Smooth muscle cell (in vitro differentiated cells): ENCODE results near the gene TMEM190. TPM values are rescaled to one million over a fixed set of nuclear protein-coding genes. Genes with fewer than 3 reads are reported as not detected.
A peak's percentile ranks its signal among the peaks of the same experiment; 100 is the strongest.

ENCODE experiments used
- DNase-seq: peaks from one replicate; lab custom pipeline; 2025; ENCODE audit not compliant: unreplicated experiment; lab: John Stamatoyannopoulos, UW
- H2AFZ ChIP-seq: fragments of 200-600 bp; sonication (generic); 2 replicates; pipeline ENCODE4 v1.6.0; 2016; ENCODE audit warnings: antibody characterized with exemption, low read depth, mild to moderate bottlenecking
- H3F3A ChIP-seq: fragments of 200-600 bp; sonication (generic); 2 replicates; pipeline ENCODE4 v1.6.0; 2017; ENCODE audit warnings: antibody characterized with exemption, low read depth
- H3K27ac ChIP-seq: fragments of 200-600 bp; sonication (generic); 2 replicates; pipeline ENCODE4 v1.5.1; 2016; ENCODE audit warnings: low read depth, mild to moderate bottlenecking
- H3K27me3 ChIP-seq: fragments of 200-600 bp; sonication (generic); 2 replicates; pipeline ENCODE4 v1.6.1; 2016; ENCODE audit warnings: low read depth, mild to moderate bottlenecking
- H3K36me3 ChIP-seq: fragments of 200-600 bp; sonication (generic); 2 replicates; pipeline ENCODE4 v1.5.1; 2016; ENCODE audit warnings: low read depth
- H3K4me1 ChIP-seq: fragments of 200-600 bp; sonication (generic); 2 replicates; pipeline ENCODE4 v1.5.1; 2016; ENCODE audit warnings: low read depth
- H3K4me2 ChIP-seq: fragments of 200-600 bp; sonication (generic); 2 replicates; pipeline ENCODE4 v1.6.0; 2016; ENCODE audit warnings: mild to moderate bottlenecking
- H3K4me3 ChIP-seq: fragments of 200-600 bp; sonication (generic); 2 replicates; pipeline ENCODE4 v1.5.1; 2016; ENCODE audit warnings: mild to moderate bottlenecking
- H3K79me2 ChIP-seq: fragments of 200-600 bp; sonication (generic); 2 replicates; pipeline ENCODE4 v1.6.0; 2016; ENCODE audit warnings: low read depth, mild to moderate bottlenecking
- H3K9ac ChIP-seq: fragments of 200-600 bp; sonication (generic); 2 replicates; pipeline ENCODE4 v1.6.0; 2016; ENCODE audit warnings: low read depth
- H3K9me3 ChIP-seq: fragments of 200-600 bp; sonication (generic); replicated peaks from 2 replicates; pipeline ENCODE4 v1.5.1; 2016; ENCODE audit warnings: low read depth
- H4K20me1 ChIP-seq: fragments of 200-600 bp; sonication (generic); 2 replicates; pipeline ENCODE4 v1.6.0; 2016; ENCODE audit warnings: low read depth
- CTCF ChIP-seq: fragments of 200-600 bp; sonication (generic); IDR thresholded peaks from 2 replicates; pipeline ENCODE4 v1.5.1; 2017; ENCODE audit warnings: borderline replicate concordance, mild to moderate bottlenecking, antibody characterized with exemption; ENCODE audit not compliant: insufficient read depth, poor library complexity, severe bottlenecking
- WGBS: methylation state at CpG from one replicate; pipeline ENCODE4 v1.1.7; 2016; ENCODE audit warnings: low lambda C conversion rate; 5-methylcytosine and 5-hydroxymethylcytosine counted together
- polyA plus RNA-seq: library from polyadenylated mRNA; unstranded; fragments of >200 nt; fragmentation: Nextera tagmentation; extraction: Ambion mirVana; gene quantifications from 2 replicates; pipeline ENCODE4 v1.2.1, GENCODE V29; 2016
- total RNA-seq: library from RNA; depleted of rRNA; stranded (reverse); fragments of >200 nt; gene quantifications from 2 replicates; pipeline ENCODE4 v1.2.3, GENCODE V29; 2014

The TMEM190 gene
- total and polyA plus RNA-seq, 2 experiments from 2014 or later: 8.2 TPM; not detected in 1

- Histone ChIP-seq H3F3A (peaks cover 33% of the 10 kb centered on the region), H3K9ac (no peak overlapping the region), H3K4me2 (no peak overlapping the region), H3K79me2 (peaks cover 4% of the 10 kb centered on the region), H3K27me3 (no peaks in the 10 kb centered on the region), H3K36me3 (no peaks in the 10 kb centered on the region), H2AFZ (no peak overlapping the region), H3K4me3 (no peak overlapping the region), H3K27ac (no peak overlapping the region), H4K20me1 (peaks cover 31% of the 10 kb centered on the region), H3K4me1 (peaks cover 12% of the 10 kb centered on the region), H3K9me3 (no peaks in the 10 kb centered on the region)
- TF ChIP-seq CTCF: no peak
- 93% methylated on average over 16 of the region's 19 CpGs for WGBS
- no peak for DNase-seq
These were observed 10.7 kb upstream of the TMEM190 start for GRCh38 chr19:55365964-55366363.

- peaks cover 31% of the 10 kb centered on the region for H4K20me1 ChIP-seq
- DNase-seq: no peak
- H3K4me1 ChIP-seq: peaks cover 12% of the 10 kb centered on the region
- peaks cover 38% of the 10 kb centered on the region for H3F3A ChIP-seq
- no peak overlapping the region for H3K27ac ChIP-seq
- H3K79me2 ChIP-seq: peaks cover 4% of the 10 kb centered on the region
- H3K4me2 ChIP-seq: no peak overlapping the region
- no peak overlapping the region for H2AFZ ChIP-seq
- no peak overlapping the region for H3K4me3 ChIP-seq
- no peaks in the 10 kb centered on the region for H3K36me3 ChIP-seq
- WGBS: 100% methylated on average over 3 of the region's 3 CpGs
- no peaks in the 10 kb centered on the region for H3K9me3 ChIP-seq
- H3K27me3 ChIP-seq: no peaks in the 10 kb centered on the region
- TF ChIP-seq CTCF: no peak
- no peak overlapping the region for H3K9ac ChIP-seq
These were observed 9.8 kb upstream of the TMEM190 start for GRCh38 chr19:55366790-55367189.

- Histone ChIP-seq H3K9ac (peak overlapping the region; percentile 96), H3K36me3 (no peaks in the 10 kb centered on the region), H3K4me3 (peak overlapping the region; percentile 88), H3K4me2 (peak overlapping the region; percentile 89), H3K9me3 (no peaks in the 10 kb centered on the region), H3K27ac (peak overlapping the region; percentile 97), H3K4me1 (peaks cover 11% of the 10 kb centered on the region), H2AFZ (no peak overlapping the region), H3K27me3 (no peaks in the 10 kb centered on the region), H3F3A (peaks cover 38% of the 10 kb centered on the region), H4K20me1 (peaks cover 31% of the 10 kb centered on the region), H3K79me2 (peaks cover 4% of the 10 kb centered on the region)
- 98% methylated on average over 10 of the region's 16 CpGs for WGBS
- no peak for DNase-seq
- no peak for TF ChIP-seq CTCF
These were observed 8.5 kb upstream of the TMEM190 start for GRCh38 chr19:55368106-55368505.
